ENCODE measurements around the gene KRT3. TPM values are rescaled to one million over a fixed set of nuclear protein-coding genes. Genes with fewer than 3 reads are reported as not detected.

KRT3 gene
- total RNA-seq, 1 donor from 2014 or later = not detected

DNA sequence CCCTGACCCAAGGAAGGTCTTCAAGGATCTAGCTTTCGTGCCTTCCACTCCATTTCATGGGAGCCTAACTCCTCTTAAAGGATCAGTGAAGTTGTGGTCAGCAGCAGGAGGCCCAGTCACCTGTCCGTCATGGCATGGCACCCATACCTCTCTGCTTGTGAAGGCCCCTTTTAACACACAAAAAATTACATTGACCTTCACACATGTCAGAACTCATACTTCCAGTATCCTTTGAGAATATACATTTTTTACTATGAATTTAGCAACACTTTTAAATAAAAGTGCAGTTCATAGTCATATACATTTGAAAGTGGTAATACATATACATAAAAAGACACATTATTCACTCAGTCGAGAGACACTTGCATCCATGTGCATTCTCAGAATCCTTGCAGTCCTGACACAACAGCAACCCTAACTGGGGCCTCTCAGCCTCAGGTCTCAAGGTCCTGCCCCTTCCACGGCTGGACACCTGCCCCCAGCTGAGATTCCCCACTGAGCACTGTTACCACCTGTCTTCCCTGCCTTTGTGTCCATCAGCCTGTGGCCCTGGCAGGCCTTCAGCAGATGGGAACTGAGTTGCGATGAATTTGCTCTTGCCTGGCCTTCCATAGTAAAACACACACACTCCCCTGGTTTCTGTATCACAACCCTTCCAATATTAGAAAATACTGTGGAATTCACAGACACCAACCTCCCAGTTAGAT, 3.7 kb upstream of the KRT3 start:
- no peak for DNase-seq (ENCODE audit: low read depth)
- TF ChIP-seq CTCF (IDR thresholded peaks at IDR 0.05; ENCODE audit: insufficient read depth, low read length, poor library complexity, severe bottlenecking) = no peak
- Histone ChIP-seq H3K27me3 (ENCODE audit: control insufficient read depth, insufficient read depth, low read length) (no peaks in the 10 kb centered on the region), H3K4me3 (ENCODE audit: low read depth, low read length) (no peak overlapping the region), H3K36me3 (ENCODE audit: control insufficient read depth, insufficient read depth, low read length) (no peaks in the 10 kb centered on the region)

DNA sequence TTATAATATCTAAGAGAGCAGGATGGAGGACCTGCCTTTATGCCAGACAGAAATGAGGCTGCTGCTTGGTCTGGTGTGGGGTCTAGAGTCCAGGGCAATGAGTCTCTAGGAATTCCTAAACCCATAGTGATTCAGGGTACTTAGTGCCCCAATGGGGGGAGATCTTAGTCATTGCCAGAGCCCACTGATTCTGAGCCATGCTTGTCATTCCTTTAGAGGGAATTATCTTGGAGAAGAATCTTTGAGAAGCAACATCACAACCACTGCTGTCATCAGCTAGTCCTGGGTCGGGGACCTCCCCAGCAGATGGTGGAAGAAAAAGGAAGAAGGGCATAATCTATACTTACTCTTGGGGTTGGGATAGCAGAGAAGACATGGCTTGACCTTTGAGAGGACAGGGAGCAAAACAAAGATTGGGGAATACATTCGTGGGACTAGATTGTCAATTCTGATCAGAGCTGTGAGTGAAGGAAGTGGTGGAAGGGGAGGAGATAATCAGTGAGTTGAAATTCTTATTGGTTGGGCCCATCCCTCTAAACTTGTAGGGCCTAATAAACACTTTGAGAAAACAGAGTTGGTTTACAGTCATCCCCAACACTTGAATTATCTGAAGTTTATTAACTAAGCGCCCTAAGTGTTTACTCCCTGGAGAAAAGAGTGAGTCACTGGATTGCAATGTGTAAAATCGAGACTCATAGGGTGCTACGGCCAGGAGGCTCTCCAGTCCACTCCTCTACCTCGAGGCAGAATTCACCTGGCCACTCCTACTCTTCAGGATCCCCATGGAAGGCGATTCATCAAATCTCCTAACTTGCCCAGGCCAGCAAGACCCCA, 3.0 kb upstream of the KRT3 start:
- Histone ChIP-seq H3K36me3 (ENCODE audit: control insufficient read depth, insufficient read depth, low read length) (no peaks in the 10 kb centered on the region), H3K27me3 (ENCODE audit: control insufficient read depth, insufficient read depth, low read length) (no peaks in the 10 kb centered on the region), H3K4me3 (ENCODE audit: low read depth, low read length) (no peak overlapping the region)
- DNase-seq (ENCODE audit: low read depth) = peak; percentile 56
- TF ChIP-seq CTCF (IDR thresholded peaks at IDR 0.05; ENCODE audit: insufficient read depth, low read length, poor library complexity, severe bottlenecking) = no peak

- H3K4me3 ChIP-seq (ENCODE audit: low read depth, low read length) = no peak overlapping the region
- no peak for TF ChIP-seq CTCF (IDR thresholded peaks at IDR 0.05; ENCODE audit: insufficient read depth, low read length, poor library complexity, severe bottlenecking)
- no peaks in the 10 kb centered on the region for H3K36me3 ChIP-seq (ENCODE audit: control insufficient read depth, insufficient read depth, low read length)
- no peaks in the 10 kb centered on the region for H3K27me3 ChIP-seq (ENCODE audit: control insufficient read depth, insufficient read depth, low read length)
- peak; percentile 35 for DNase-seq (ENCODE audit: low read depth)
These were observed 2.2 kb upstream of the KRT3 start for GRCh38 chr12:52798003-52798670.

DNA sequence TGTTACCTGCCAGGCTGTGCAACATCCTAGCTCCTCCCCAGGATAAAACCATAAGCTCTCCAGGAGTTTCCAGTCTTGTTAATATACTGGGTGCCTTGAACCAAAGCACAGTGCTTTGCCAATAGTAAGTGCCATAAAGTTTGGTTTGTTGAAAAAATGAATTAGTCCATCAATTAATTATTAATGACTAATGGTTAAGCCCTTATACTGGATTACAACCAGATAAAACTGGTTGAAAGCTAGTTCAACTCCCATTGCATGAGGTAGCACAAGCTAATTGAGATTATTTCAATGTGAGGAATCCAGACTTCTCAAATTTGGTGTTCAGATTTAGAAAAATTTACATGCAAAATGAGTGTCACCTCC, 1.6 kb upstream of the KRT3 start:
- DNase-seq (ENCODE audit: low read depth) = no peak
- TF ChIP-seq CTCF (IDR thresholded peaks at IDR 0.05; ENCODE audit: insufficient read depth, low read length, poor library complexity, severe bottlenecking) = no peak
- H3K36me3 ChIP-seq (ENCODE audit: control insufficient read depth, insufficient read depth, low read length) = no peaks in the 10 kb centered on the region

GRCh38 chr12:52796839-52797528, 1.1 kb upstream of the KRT3 start:
- DNase-seq (ENCODE audit: low read depth) = no peak
- H3K27me3 ChIP-seq (ENCODE audit: control insufficient read depth, insufficient read depth, low read length) = no peaks in the 10 kb centered on the region
- no peak overlapping the region for H3K4me3 ChIP-seq (ENCODE audit: low read depth, low read length)
- TF ChIP-seq CTCF (IDR thresholded peaks at IDR 0.05; ENCODE audit: insufficient read depth, low read length, poor library complexity, severe bottlenecking) = no peak
- no peaks in the 10 kb centered on the region for H3K36me3 ChIP-seq (ENCODE audit: control insufficient read depth, insufficient read depth, low read length)

More for the DNA sequence above, 1.6 kb upstream of the KRT3 start:
- no peak overlapping the region for H3K4me3 ChIP-seq (ENCODE audit: low read depth, low read length)
- no peaks in the 10 kb centered on the region for H3K27me3 ChIP-seq (ENCODE audit: control insufficient read depth, insufficient read depth, low read length)
